ENCODE results near the gene VIPR2.
"Not testable (repeated sequence)": the region's sequence is repeated elsewhere in the genome, so short reads cannot be mapped to it uniquely, and the experiment has no call there.

DNA sequence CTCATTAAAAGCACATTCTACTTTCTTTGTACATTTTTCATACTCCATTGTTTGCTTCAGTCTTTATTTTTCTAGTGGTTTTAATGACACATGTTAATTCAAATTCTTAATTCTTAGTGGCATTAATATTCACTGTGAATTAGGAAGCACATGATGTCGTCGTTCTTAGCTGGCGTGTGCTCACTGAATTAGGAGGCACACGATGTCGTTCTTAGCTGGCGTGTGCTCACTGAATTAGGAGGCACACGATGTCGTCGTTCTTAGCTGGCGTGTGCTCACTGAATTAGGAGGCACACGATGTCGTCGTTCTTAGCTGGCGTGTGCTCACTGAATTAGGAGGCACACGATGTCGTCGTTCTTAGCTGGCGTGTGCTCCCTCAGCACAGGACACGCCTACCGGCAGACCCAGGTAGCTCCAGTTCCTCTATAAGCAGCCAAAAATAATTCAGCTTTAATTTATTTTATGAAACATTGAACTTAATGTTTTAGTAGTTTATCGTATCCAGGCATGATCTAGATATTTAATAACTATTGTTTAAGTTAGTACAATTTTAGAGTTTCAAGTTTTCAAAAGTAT is 17.5 kb upstream of the VIPR2 start:
- not testable (repeated sequence) for TF ChIP-seq POLR2A (IDR thresholded peaks at IDR 0.05)
- TF ChIP-seq, protein P1, sequence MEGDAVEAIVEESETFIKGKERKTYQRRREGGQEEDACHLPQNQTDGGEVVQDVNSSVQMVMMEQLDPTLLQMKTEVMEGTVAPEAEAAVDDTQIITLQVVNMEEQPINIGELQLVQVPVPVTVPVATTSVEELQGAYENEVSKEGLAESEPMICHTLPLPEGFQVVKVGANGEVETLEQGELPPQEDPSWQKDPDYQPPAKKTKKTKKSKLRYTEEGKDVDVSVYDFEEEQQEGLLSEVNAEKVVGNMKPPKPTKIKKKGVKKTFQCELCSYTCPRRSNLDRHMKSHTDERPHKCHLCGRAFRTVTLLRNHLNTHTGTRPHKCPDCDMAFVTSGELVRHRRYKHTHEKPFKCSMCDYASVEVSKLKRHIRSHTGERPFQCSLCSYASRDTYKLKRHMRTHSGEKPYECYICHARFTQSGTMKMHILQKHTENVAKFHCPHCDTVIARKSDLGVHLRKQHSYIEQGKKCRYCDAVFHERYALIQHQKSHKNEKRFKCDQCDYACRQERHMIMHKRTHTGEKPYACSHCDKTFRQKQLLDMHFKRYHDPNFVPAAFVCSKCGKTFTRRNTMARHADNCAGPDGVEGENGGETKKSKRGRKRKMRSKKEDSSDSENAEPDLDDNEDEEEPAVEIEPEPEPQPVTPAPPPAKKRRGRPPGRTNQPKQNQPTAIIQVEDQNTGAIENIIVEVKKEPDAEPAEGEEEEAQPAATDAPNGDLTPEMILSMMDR (IDR thresholded peaks at IDR 0.05): not testable (repeated sequence)
